Hematopoietic multipotent progenitor cell treated with erythropoietin and hydrocortisone succinate and interleukin-3 and kit ligand, for 15 days (in vitro differentiated cells): ENCODE measurements around the gene ANGPT4.
"Not testable (repeated sequence)": the region's sequence is repeated elsewhere in the genome, so short reads cannot be mapped to it uniquely, and the experiment has no call there.

ENCODE experiments used
- DNase-seq: peaks from one replicate; pipeline ENCODE4 v3.0.0-alpha.2; 2015; ENCODE audit warnings: low spot score

The ANGPT4 gene

GRCh38 chr20:873875-874607, 42.1 kb downstream of the ANGPT4 start:
- no peak for DNase-seq

GRCh38 chr20:872855-873520, 43.1 kb downstream of the ANGPT4 start:
- no peak for DNase-seq

GRCh38 chr20:871948-872347, 44.2 kb downstream of the ANGPT4 start:
- DNase-seq: no peak

- DNase-seq: no peak
Measured at GRCh38 chr20:871436-871835, 44.7 kb downstream of the ANGPT4 start.

- DNase-seq: no peak
Measured at GRCh38 chr20:870758-871157, 45.4 kb downstream of the ANGPT4 start.

GRCh38 chr20:869606-870005, 46.5 kb downstream of the ANGPT4 start:
- DNase-seq: no peak

- no peak for DNase-seq
Measured at GRCh38 chr20:868279-868678, 47.9 kb downstream of the ANGPT4 start.

- no peak for DNase-seq
Measured at GRCh38 chr20:865440-865839, 50.7 kb downstream of the ANGPT4 start.

- DNase-seq: no peak
Measured at GRCh38 chr20:860891-861290, 55.2 kb downstream of the ANGPT4 start.

GRCh38 chr20:859751-860231, 56.3 kb downstream of the ANGPT4 start:
- DNase-seq: no peak

- DNase-seq: no peak
Measured at GRCh38 chr20:858011-858410, 58.1 kb downstream of the ANGPT4 start.

GRCh38 chr20:856361-856775, 59.8 kb downstream of the ANGPT4 start:
- DNase-seq: no peak

GRCh38 chr20:855466-856360, 60.4 kb downstream of the ANGPT4 start:
- DNase-seq: no peak

GRCh38 chr20:854601-855000, 61.5 kb downstream of the ANGPT4 start:
- no peak for DNase-seq

- no peak for DNase-seq
Measured at GRCh38 chr20:853406-853996, 62.6 kb downstream of the ANGPT4 start.

GRCh38 chr20:848731-849130, 67.4 kb downstream of the ANGPT4 start:
- not testable (repeated sequence) for DNase-seq

- no peak for DNase-seq
Measured at GRCh38 chr20:848193-848592, 67.9 kb downstream of the ANGPT4 start.

- no peak for DNase-seq
Measured at GRCh38 chr20:846894-847278, 69.2 kb downstream of the ANGPT4 start.

- DNase-seq: no peak
Measured at GRCh38 chr20:845941-846893, 69.9 kb downstream of the ANGPT4 start.

- DNase-seq: peak; percentile 45
Measured at GRCh38 chr20:845226-845868, 70.8 kb downstream of the ANGPT4 start.
